GM12873 (cell line): ENCODE measurements around the gene NECAB3.

Experiments
- CTCF ChIP-seq: IDR thresholded peaks from 2 replicates; pipeline ENCODE4 v1.5.1; 2012; ENCODE audit warnings: low read depth, mild to moderate bottlenecking, moderate library complexity, low read length, control low read depth; ENCODE audit not compliant: insufficient read depth; ENCODE audit errors: missing control alignments

Gene NECAB3

GRCh38 chr20:33662172-33662571 lies 12.1 kb downstream of the NECAB3 start, which contains the start of gene C20orf144:
Gene C20orf144, plus strand, starts transcription at chr20:33662327. Its CDS starts 19 bp downstream, at chr20:33662346.
- TF ChIP-seq CTCF = no peak

DNA sequence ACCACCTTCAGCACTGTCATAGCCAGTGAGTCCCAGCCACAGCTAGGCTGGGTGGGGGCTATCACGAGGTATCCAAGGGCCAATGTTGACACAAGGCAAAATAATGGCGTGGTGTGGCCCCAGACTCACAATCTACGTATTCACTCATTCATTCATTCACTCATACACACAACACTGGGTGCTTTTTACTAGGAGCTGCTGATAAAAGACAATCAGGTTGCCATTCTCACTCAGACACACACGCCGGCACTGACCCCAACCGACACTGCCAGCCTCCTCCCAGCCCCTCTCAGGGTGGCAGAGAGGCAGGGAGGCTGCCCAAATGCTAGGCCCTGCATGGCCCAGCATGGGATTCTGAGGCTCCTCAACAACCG lies 13.6 kb downstream of the NECAB3 start:
- no peak for TF ChIP-seq CTCF

- TF ChIP-seq CTCF = no peak
These were observed 14.1 kb downstream of the NECAB3 start for GRCh38 chr20:33660035-33660684.

DNA sequence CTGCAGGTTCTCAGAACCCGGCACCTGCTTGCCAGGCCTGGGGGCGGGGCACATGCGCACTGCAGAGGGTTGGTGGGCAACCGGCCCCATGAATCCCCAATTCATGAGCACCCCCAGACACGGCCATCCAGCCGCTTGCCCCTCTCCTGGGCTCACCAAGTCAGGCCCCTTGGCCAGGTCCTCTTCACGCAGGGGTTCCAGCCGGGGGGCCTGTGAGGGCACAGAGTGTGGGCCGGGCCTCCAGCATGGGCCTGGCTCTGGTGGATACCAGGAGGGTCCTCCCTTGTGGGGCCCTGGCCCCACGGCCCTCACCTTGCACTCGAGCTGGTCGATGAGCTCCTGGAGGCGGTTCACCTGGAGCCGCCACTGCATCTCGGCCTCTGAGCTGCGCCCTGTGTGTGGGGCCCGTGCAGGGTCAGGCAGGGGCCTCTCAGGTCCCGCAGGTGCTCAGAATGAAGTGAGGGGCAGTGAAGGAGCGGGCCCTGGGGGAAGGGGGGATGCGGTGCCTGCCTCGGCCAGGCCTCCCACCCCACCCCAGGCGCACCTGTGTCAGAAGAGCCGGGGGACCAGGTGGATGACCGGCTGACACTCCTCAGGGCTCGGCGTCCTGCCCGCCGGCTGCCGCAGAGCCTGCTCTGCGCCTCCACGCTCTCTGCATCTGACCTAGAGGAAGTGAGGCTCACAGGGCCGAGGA lies 14.7 kb downstream of the NECAB3 start:
- no peak for TF ChIP-seq CTCF

DNA sequence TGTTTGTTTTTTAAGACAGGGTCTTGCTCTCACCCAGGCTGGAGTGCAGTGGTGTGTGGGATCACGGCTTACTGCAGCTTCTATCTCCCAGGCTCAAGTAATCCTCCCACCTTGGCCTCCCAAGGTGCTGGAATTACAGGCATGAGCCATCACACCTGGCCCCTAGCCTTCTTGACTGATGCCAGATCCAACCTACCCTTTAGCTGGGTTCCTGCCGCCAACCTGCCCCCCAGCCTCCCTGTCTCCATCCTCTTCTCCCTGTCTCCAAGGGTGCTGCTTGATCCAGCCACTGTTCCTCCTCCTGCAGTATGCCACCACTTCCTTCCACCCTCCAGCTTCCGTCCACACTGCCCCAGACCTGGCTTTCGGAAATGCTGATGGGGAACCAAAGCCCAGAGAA lies 15.3 kb downstream of the NECAB3 start:
- TF ChIP-seq CTCF = no peak

GRCh38 chr20:33658510-33658909 lies 15.7 kb downstream of the NECAB3 start:
- TF ChIP-seq CTCF = no peak

DNA sequence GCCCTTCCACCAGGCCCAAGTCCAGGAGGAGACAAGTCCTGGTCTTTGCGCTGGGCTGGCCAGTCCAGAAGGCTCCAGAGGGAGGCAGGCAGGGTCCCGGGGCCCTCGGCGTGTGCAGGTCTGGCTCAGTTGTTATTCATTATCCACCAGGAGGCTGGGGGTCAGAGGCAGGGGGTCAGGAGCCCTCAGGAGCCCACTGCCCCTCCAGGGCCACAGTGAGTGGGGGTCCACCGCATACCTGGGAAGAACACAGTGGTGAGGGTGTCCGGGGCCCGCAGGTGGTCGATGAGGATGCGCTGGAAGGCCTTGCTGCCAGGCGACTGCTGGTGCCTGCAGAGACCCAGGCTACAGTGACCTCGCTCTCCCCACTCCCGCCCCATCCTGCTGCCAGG lies 16.5 kb downstream of the NECAB3 start:
- TF ChIP-seq CTCF = no peak
